H9 (cell line): Measurements from ENCODE around the gene BAZ1B. TPM values are rescaled to one million over a fixed set of nuclear protein-coding genes. Genes with fewer than 3 reads are reported as not detected.

ENCODE experiments used
- DNase-seq: peaks from one replicate; pipeline ENCODE4 v3.0.0-alpha.2; 2017
- H2AFZ ChIP-seq: one replicate; pipeline ENCODE4 v1.6.1; 2013; ENCODE audit warnings: mild to moderate bottlenecking, low read length, control low read depth, moderate library complexity
- H2AK5ac ChIP-seq: 2 replicates; pipeline ENCODE4 v1.6.1; 2013; ENCODE audit warnings: low read length, control low read depth, mixed read lengths; ENCODE audit not compliant: insufficient read length
- H2BK120ac ChIP-seq: one replicate; pipeline ENCODE4 v1.6.1; 2013; ENCODE audit warnings: low read depth, mild to moderate bottlenecking, low read length, control low read depth, inconsistent platforms; ENCODE audit not compliant: poor library complexity, severe bottlenecking
- H2BK12ac ChIP-seq: 2 replicates; pipeline ENCODE4 v1.6.1; 2013; ENCODE audit warnings: low read length, control low read depth, mixed read lengths, low read depth; ENCODE audit not compliant: insufficient read length
- H2BK15ac ChIP-seq: 2 replicates; pipeline ENCODE4 v1.6.1; 2013; ENCODE audit warnings: low read depth, low read length, control low read depth
- H2BK20ac ChIP-seq: one replicate; pipeline ENCODE4 v1.6.1; 2013; ENCODE audit warnings: low read depth, mild to moderate bottlenecking, low read length, control low read depth, inconsistent platforms; ENCODE audit not compliant: poor library complexity, severe bottlenecking
- H2BK5ac ChIP-seq: 2 replicates; pipeline ENCODE4 v1.6.1; 2013; ENCODE audit warnings: low read length, control low read depth, mixed read lengths; ENCODE audit not compliant: insufficient read length
- H3K14ac ChIP-seq: 2 replicates; pipeline ENCODE4 v1.6.1; 2013; ENCODE audit warnings: low read length, control low read depth; ENCODE audit not compliant: insufficient read depth
- H3K18ac ChIP-seq: 2 replicates; pipeline ENCODE4 v1.6.1; 2013; ENCODE audit warnings: low read depth, mild to moderate bottlenecking, mixed read lengths, low read length, control low read depth; ENCODE audit not compliant: insufficient read length
- H3K23ac ChIP-seq: 2 replicates; pipeline ENCODE4 v1.6.1; 2013; ENCODE audit warnings: low read length, control low read depth, mixed read lengths, low read depth; ENCODE audit not compliant: insufficient read length
- H3K23me2 ChIP-seq: 2 replicates; pipeline ENCODE4 v1.6.1; 2013; ENCODE audit warnings: low read depth, mild to moderate bottlenecking, mixed read lengths, low read length, control low read depth; ENCODE audit not compliant: insufficient read length, poor library complexity, severe bottlenecking
- H3K27ac ChIP-seq: 2 replicates; pipeline ENCODE4 v1.5.1; 2013; ENCODE audit warnings: low read length, control low read depth, mixed read lengths, low read depth; ENCODE audit not compliant: insufficient read length
- H3K27me3 ChIP-seq: 2 replicates; pipeline ENCODE4 v1.6.1; 2013; ENCODE audit warnings: low read length, control low read depth, inconsistent platforms; ENCODE audit not compliant: insufficient read depth
- H3K4ac ChIP-seq: 2 replicates; pipeline ENCODE4 v1.6.1; 2013; ENCODE audit warnings: low read depth, mild to moderate bottlenecking, control low read depth, inconsistent platforms, low read length, moderate library complexity
- H3K4me1 ChIP-seq: 2 replicates; pipeline ENCODE4 v1.6.1; 2013; ENCODE audit warnings: low read length, control low read depth, inconsistent platforms; ENCODE audit not compliant: insufficient read depth
- H3K4me2 ChIP-seq: 2 replicates; pipeline ENCODE4 v1.6.1; 2013; ENCODE audit warnings: low read length, control low read depth, mixed read lengths; ENCODE audit not compliant: insufficient read length, insufficient read depth
- H3K56ac ChIP-seq: 2 replicates; pipeline ENCODE4 v1.6.1; 2013; ENCODE audit warnings: low read depth, mild to moderate bottlenecking, mixed read lengths, low read length, control low read depth; ENCODE audit not compliant: insufficient read length
- H3K79me1 ChIP-seq: 2 replicates; pipeline ENCODE4 v1.6.1; 2013; ENCODE audit warnings: low read depth, mild to moderate bottlenecking, moderate library complexity, low read length, control low read depth, inconsistent platforms; ENCODE audit not compliant: insufficient read depth, poor library complexity, severe bottlenecking
- H3K79me2 ChIP-seq: 2 replicates; pipeline ENCODE4 v1.6.1; 2013; ENCODE audit warnings: low read length, control low read depth, inconsistent platforms; ENCODE audit not compliant: insufficient read depth
- H3K9ac ChIP-seq: 2 replicates; pipeline ENCODE4 v1.6.1; 2013; ENCODE audit warnings: low read length, control low read depth, mixed read lengths; ENCODE audit not compliant: insufficient read length; ENCODE audit errors: extremely low read depth
- H3K9me3 ChIP-seq: one replicate; pipeline ENCODE4 v1.6.1; 2013; ENCODE audit warnings: low read depth, low read length, inconsistent platforms; ENCODE audit not compliant: control insufficient read depth
- H3T11ph ChIP-seq: one replicate; pipeline ENCODE4 v1.6.1; 2013; ENCODE audit warnings: mild to moderate bottlenecking, low read length, control low read depth, inconsistent platforms
- H4K20me1 ChIP-seq: one replicate; pipeline ENCODE4 v1.6.1; 2013; ENCODE audit not compliant: control insufficient read depth, insufficient read length, insufficient read depth
- H4K5ac ChIP-seq: 2 replicates; pipeline ENCODE4 v1.6.1; 2013; ENCODE audit warnings: low read depth, mild to moderate bottlenecking, mixed read lengths, low read length, control low read depth; ENCODE audit not compliant: insufficient read length
- H4K8ac ChIP-seq: replicated peaks from 2 replicates; pipeline ENCODE4 v1.6.1; 2013; ENCODE audit warnings: low read length, control low read depth, mixed read lengths, low read depth; ENCODE audit not compliant: insufficient read length
- H4K91ac ChIP-seq: 2 replicates; pipeline ENCODE4 v1.6.1; 2013; ENCODE audit warnings: low read depth, mild to moderate bottlenecking, moderate library complexity, mixed read lengths, low read length, control low read depth; ENCODE audit not compliant: insufficient read length
- H3K27ac Mint-ChIP-seq, 3 experiments: 2 replicates in 2 of 3; 3 replicates in 1 of 3; pipeline ENCODE4 v1.8.0; 2020 to 2021; ENCODE audit warnings: mixed read lengths in 3 of 3, mild to moderate bottlenecking in 1 of 3, moderate library complexity in 1 of 3
- H3K27me3 Mint-ChIP-seq: 2 replicates; pipeline ENCODE4 v1.8.0; 2021; ENCODE audit warnings: low read depth, mild to moderate bottlenecking, moderate library complexity, mixed read lengths
- H3K36me3 Mint-ChIP-seq, 3 experiments: 2 replicates in 2 of 3; 3 replicates in 1 of 3; pipeline ENCODE4 v1.8.0; 2020 to 2021; ENCODE audit warnings: low read depth in 3 of 3, mixed read lengths in 3 of 3; ENCODE audit not compliant: insufficient read depth in 1 of 3
- H3K4me1 Mint-ChIP-seq, 2 experiments: 2 replicates each; pipeline ENCODE4 v1.8.0; 2020; ENCODE audit warnings: mixed read lengths in 2 of 2
- H3K4me3 Mint-ChIP-seq, 2 experiments: 2 replicates in 1 of 2; 3 replicates in 1 of 2; pipeline ENCODE4 v1.8.0; 2020 to 2021; ENCODE audit warnings: mild to moderate bottlenecking in 2 of 2, mixed read lengths in 2 of 2, moderate library complexity in 1 of 2
- H3K9me3 Mint-ChIP-seq, 2 experiments: 2 replicates in 1 of 2; 3 replicates in 1 of 2; pipeline ENCODE4 v1.8.0; 2020; ENCODE audit warnings: mild to moderate bottlenecking in 2 of 2, mixed read lengths in 2 of 2, moderate library complexity in 1 of 2
- WGBS: extraction: QIAGEN DNeasy Blood & Tissue Kit; methylation state at CpG from one replicate; pipeline ENCODE4 v1.1.7; 2013; ENCODE audit warnings: missing lambda C conversion rate, low lambda C conversion rate, mixed read lengths; ENCODE audit not compliant: insufficient read length; ENCODE audit errors: extremely low coverage; 5-methylcytosine and 5-hydroxymethylcytosine counted together
- total RNA-seq: library from RNA; stranded (reverse); gene quantifications from 2 replicates; pipeline ENCODE4 v1.2.1, GENCODE V29; 2021
- TF ChIP-seq, protein P1 (sequence below): fragments of 200-600 bp; sonication (generic); conservative IDR thresholded peaks from 3 replicates; pipeline ENCODE4 v1.8.0; 2021; ENCODE audit warnings: antibody characterized with exemption, mild to moderate bottlenecking

BAZ1B gene
- total RNA-seq, 1 experiment from 2014 or later: 96.4 TPM

DNA sequence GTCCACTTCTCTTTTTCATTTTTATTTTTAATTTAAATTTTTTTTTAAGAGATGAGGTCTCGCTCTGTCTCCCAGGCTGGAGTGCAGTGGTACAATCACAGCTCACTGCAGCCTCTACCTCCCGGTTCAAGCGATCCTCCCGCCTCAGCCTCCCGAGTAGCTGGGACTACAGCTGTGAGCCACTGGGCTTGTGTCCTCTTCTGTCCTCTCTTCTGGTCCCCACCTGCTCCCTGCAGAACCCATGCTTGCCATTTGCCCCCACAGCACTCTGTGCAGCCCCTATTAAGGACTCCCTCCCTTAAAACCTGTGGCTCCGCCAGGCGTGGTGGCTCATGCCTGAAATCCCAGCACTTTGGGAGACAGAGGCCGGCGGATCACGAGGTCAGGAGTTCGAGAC is 97.6 kb downstream of the BAZ1B start:
- H3K9me3 Mint-ChIP-seq: no peaks in the 10 kb centered on the region
- Histone ChIP-seq H3K79me2 (no peaks in the 10 kb centered on the region), H3K4me2 (no peak overlapping the region), H2BK15ac (no peak overlapping the region), H3K23me2 (no peaks in the 10 kb centered on the region), H3K56ac (no peak overlapping the region), H2BK12ac (no peak overlapping the region), H3K9me3 (no peaks in the 10 kb centered on the region), H4K8ac (no peak overlapping the region), H3K27me3 (no peaks in the 10 kb centered on the region), H3K14ac (no peak overlapping the region), H3K23ac (no peak overlapping the region), H3K9ac (no peak overlapping the region), H2BK120ac (no peak overlapping the region), H3K4ac (no peak overlapping the region), H2AK5ac (no peak overlapping the region), H3K27ac (no peak overlapping the region), H2BK5ac (no peak overlapping the region), H3K4me1 (no peaks in the 10 kb centered on the region), H2AFZ (no peak overlapping the region), H4K5ac (no peak overlapping the region), H3T11ph (no peak overlapping the region), H4K20me1 (no peaks in the 10 kb centered on the region), H2BK20ac (no peak overlapping the region), H3K18ac (no peak overlapping the region), H3K79me1 (no peaks in the 10 kb centered on the region), H4K91ac (no peak overlapping the region)
- TF ChIP-seq, protein P1, sequence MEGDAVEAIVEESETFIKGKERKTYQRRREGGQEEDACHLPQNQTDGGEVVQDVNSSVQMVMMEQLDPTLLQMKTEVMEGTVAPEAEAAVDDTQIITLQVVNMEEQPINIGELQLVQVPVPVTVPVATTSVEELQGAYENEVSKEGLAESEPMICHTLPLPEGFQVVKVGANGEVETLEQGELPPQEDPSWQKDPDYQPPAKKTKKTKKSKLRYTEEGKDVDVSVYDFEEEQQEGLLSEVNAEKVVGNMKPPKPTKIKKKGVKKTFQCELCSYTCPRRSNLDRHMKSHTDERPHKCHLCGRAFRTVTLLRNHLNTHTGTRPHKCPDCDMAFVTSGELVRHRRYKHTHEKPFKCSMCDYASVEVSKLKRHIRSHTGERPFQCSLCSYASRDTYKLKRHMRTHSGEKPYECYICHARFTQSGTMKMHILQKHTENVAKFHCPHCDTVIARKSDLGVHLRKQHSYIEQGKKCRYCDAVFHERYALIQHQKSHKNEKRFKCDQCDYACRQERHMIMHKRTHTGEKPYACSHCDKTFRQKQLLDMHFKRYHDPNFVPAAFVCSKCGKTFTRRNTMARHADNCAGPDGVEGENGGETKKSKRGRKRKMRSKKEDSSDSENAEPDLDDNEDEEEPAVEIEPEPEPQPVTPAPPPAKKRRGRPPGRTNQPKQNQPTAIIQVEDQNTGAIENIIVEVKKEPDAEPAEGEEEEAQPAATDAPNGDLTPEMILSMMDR: no peak
- peak overlapping the region in 1 of 2 experiments; percentile 57; a peak in 1 of 5 replicates for H3K4me3 Mint-ChIP-seq
- H3K27me3 Mint-ChIP-seq: no peaks in the 10 kb centered on the region; the same call in 1 of the 2 replicates
- WGBS: no CpG with 5 or more reads among the region's 11 CpGs
- DNase-seq: no peak
- peaks cover 2 to 11% of the 10 kb centered on the region in 2 experiments; a peak in 3 of 4 replicates for H3K4me1 Mint-ChIP-seq
- no peak overlapping the region for H3K27ac Mint-ChIP-seq
- H3K36me3 Mint-ChIP-seq: no peaks in the 10 kb centered on the region
